ENCODE data around the gene PPIG.
A peak's percentile ranks its signal among the peaks of the same experiment; 100 is the strongest.
"Not testable (repeated sequence)": the region's sequence is repeated elsewhere in the genome, so short reads cannot be mapped to it uniquely, and the experiment has no call there.

The PPIG gene

GRCh38 chr2:169584005-169584877, at the start of gene PPIG:
Gene PPIG (plus strand): TSS chr2:169584351. CDS start chr2:169604042, 19,691 bp downstream.
- Histone ChIP-seq H3K4me3 (ENCODE audit: insufficient read length, low read depth) (peak within 1 kb of the TSS; percentile 96), H3K27me3 (ENCODE audit: insufficient read depth, insufficient read length) (no peaks in the 10 kb centered on the region)
- peak; percentile 87 for DNase-seq (ENCODE audit: low read depth, low spot score)

GRCh38 chr2:169539460-169539859, 44.7 kb upstream of the PPIG start:
- peaks cover 77% of the 10 kb centered on the region for H3K36me3 ChIP-seq (ENCODE audit: insufficient read depth, insufficient read length, low read length)
- H3K27me3 ChIP-seq (ENCODE audit: insufficient read depth, insufficient read length); DNase-seq (ENCODE audit: low read depth, low spot score): not testable (repeated sequence)

More at GRCh38 chr2:169584005-169584877, at the start of gene PPIG:
- TF ChIP-seq YY1 (IDR thresholded peaks at IDR 0.05; ENCODE audit: insufficient read depth, insufficient read length) (peak; percentile 81), ZNF274 (IDR thresholded peaks at IDR 0.05; ENCODE audit: low read depth, low read length) (no peak)
- Histone ChIP-seq H3K9ac (ENCODE audit: insufficient read length, low read depth) (peak within 1 kb of the TSS; percentile 93), H3K4me1 (ENCODE audit: insufficient read depth, insufficient read length) (no peaks in the 10 kb centered on the region), H3K36me3 (ENCODE audit: insufficient read depth, insufficient read length, low read length) (peaks cover 2% of the 10 kb centered on the region), H3K9me3 (ENCODE audit: insufficient read depth, low read length) (peaks cover 11% of the 10 kb centered on the region)

DNA sequence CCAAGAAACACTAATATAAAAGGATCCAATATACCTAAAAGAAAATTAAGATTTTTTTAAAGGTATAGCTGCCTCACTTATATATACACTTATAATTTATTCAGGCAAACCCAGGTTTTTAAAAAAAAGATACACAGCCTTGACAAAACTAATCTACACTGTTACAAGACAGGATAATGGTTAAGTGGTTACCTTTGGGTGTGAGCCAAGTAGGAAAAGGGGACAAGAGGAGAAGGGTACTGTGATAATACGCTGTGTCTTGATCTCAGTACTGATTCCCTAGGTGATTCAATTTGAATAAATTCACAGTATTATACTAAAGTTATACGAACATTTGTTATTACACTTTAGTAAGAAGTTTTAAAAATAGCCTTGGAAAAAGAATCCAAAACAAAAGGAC, 44.0 kb upstream of the PPIG start:
- H3K9ac ChIP-seq (ENCODE audit: insufficient read length, low read depth), result no peak overlapping the region
- no peak overlapping the region for H3K4me3 ChIP-seq (ENCODE audit: insufficient read length, low read depth)
- H3K4me1 ChIP-seq (ENCODE audit: insufficient read depth, insufficient read length), result no peaks in the 10 kb centered on the region
- H3K9me3 ChIP-seq (ENCODE audit: insufficient read depth, low read length), result no peaks in the 10 kb centered on the region
- H3K36me3 ChIP-seq (ENCODE audit: insufficient read depth, insufficient read length, low read length), result peaks cover 77% of the 10 kb centered on the region
- no peaks in the 10 kb centered on the region for H3K27me3 ChIP-seq (ENCODE audit: insufficient read depth, insufficient read length)
- no peak for DNase-seq (ENCODE audit: low read depth, low spot score)
- TF ChIP-seq YY1 (IDR thresholded peaks at IDR 0.05; ENCODE audit: insufficient read depth, insufficient read length) (no peak), SUZ12 (IDR thresholded peaks at IDR 0.05; ENCODE audit: extremely low read depth, insufficient read depth, insufficient read length) (no peak), ZNF274 (IDR thresholded peaks at IDR 0.05; ENCODE audit: low read depth, low read length) (no peak)

More at GRCh38 chr2:169539460-169539859, 44.7 kb upstream of the PPIG start:
- not testable (repeated sequence) for H3K9me3 ChIP-seq (ENCODE audit: insufficient read depth, low read length); H3K4me3 ChIP-seq (ENCODE audit: insufficient read length, low read depth); H3K4me1 ChIP-seq (ENCODE audit: insufficient read depth, insufficient read length); H3K9ac ChIP-seq (ENCODE audit: insufficient read length, low read depth)

DNA sequence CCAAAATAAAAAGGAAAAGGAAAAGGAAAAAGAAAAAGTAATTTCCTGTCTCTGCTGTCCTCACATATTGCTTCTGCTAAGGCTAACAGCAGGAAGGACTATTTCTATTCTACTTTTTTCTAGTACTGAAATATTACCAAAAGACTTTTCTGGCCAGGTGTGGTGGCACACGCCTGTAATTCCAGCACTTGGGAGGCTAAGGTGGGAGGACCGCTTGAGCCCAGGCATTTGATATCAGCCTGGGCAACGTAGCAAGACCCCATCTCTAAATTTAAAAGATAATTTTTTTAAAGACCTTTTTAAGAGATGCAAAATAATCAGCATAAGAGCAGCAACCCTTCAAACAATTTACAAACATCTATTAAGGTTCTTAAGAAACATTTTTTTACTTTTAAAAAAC, 41.7 kb upstream of the PPIG start:
- Histone ChIP-seq H3K9me3 (ENCODE audit: insufficient read depth, low read length) (no peaks in the 10 kb centered on the region), H3K4me3 (ENCODE audit: insufficient read length, low read depth) (no peak overlapping the region), H3K9ac (ENCODE audit: insufficient read length, low read depth) (no peak overlapping the region), H3K27me3 (ENCODE audit: insufficient read depth, insufficient read length) (no peaks in the 10 kb centered on the region), H3K4me1 (ENCODE audit: insufficient read depth, insufficient read length) (no peaks in the 10 kb centered on the region), H3K36me3 (ENCODE audit: insufficient read depth, insufficient read length, low read length) (peaks cover 88% of the 10 kb centered on the region)
- DNase-seq (ENCODE audit: low read depth, low spot score), result no peak
- TF ChIP-seq YY1 (IDR thresholded peaks at IDR 0.05; ENCODE audit: insufficient read depth, insufficient read length), result no peak
- no peak for TF ChIP-seq SUZ12 (IDR thresholded peaks at IDR 0.05; ENCODE audit: extremely low read depth, insufficient read depth, insufficient read length)
- TF ChIP-seq ZNF274 (IDR thresholded peaks at IDR 0.05; ENCODE audit: low read depth, low read length), result no peak

GRCh38 chr2:169546756-169547155, 37.4 kb upstream of the PPIG start:
- Histone ChIP-seq H3K4me1 (ENCODE audit: insufficient read depth, insufficient read length) (no peaks in the 10 kb centered on the region), H3K27me3 (ENCODE audit: insufficient read depth, insufficient read length) (no peaks in the 10 kb centered on the region), H3K9me3 (ENCODE audit: insufficient read depth, low read length) (no peaks in the 10 kb centered on the region), H3K4me3 (ENCODE audit: insufficient read length, low read depth) (no peak overlapping the region), H3K9ac (ENCODE audit: insufficient read length, low read depth) (no peak overlapping the region), H3K36me3 (ENCODE audit: insufficient read depth, insufficient read length, low read length) (peaks cover 70% of the 10 kb centered on the region)
- no peak for DNase-seq (ENCODE audit: low read depth, low spot score)
- TF ChIP-seq YY1 (IDR thresholded peaks at IDR 0.05; ENCODE audit: insufficient read depth, insufficient read length), result no peak
- no peak for TF ChIP-seq SUZ12 (IDR thresholded peaks at IDR 0.05; ENCODE audit: extremely low read depth, insufficient read depth, insufficient read length)
- TF ChIP-seq ZNF274 (IDR thresholded peaks at IDR 0.05; ENCODE audit: low read depth, low read length), result no peak

DNA sequence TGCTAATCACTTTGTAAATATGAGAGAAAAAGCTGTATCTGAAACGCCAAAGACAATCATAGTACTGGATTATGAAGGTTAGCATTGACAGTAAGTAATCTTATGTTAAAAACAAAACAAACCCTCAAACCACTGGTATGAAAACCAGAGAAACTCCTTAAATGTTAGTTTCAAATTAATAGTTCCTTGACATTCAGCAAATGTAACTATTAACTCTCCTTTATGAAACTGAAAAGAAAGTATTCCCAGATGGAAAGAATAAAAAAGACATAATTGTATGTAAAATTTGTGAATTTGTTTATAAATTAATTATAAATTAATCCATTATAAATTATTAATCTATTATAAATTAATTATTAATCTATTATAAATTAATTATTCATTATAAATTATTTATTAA, 22.8 kb upstream of the PPIG start:
- no peak overlapping the region for H3K9ac ChIP-seq (ENCODE audit: insufficient read length, low read depth)
- H3K36me3 ChIP-seq (ENCODE audit: insufficient read depth, insufficient read length, low read length), result peaks cover 47% of the 10 kb centered on the region
- H3K27me3 ChIP-seq (ENCODE audit: insufficient read depth, insufficient read length), result no peaks in the 10 kb centered on the region
- TF ChIP-seq SUZ12 (IDR thresholded peaks at IDR 0.05; ENCODE audit: extremely low read depth, insufficient read depth, insufficient read length), result no peak
- no peak for TF ChIP-seq ZNF274 (IDR thresholded peaks at IDR 0.05; ENCODE audit: low read depth, low read length)
- no peak for TF ChIP-seq YY1 (IDR thresholded peaks at IDR 0.05; ENCODE audit: insufficient read depth, insufficient read length)
- H3K9me3 ChIP-seq (ENCODE audit: insufficient read depth, low read length), result no peaks in the 10 kb centered on the region; the same call in 1 of the 2 replicates
- H3K4me1 ChIP-seq (ENCODE audit: insufficient read depth, insufficient read length), result no peaks in the 10 kb centered on the region
- no peak overlapping the region for H3K4me3 ChIP-seq (ENCODE audit: insufficient read length, low read depth)
- DNase-seq (ENCODE audit: low read depth, low spot score), result no peak

GRCh38 chr2:169562084-169562483, 22.1 kb upstream of the PPIG start:
- not testable (repeated sequence) for H3K9me3 ChIP-seq (ENCODE audit: insufficient read depth, low read length); H3K4me3 ChIP-seq (ENCODE audit: insufficient read length, low read depth); H3K4me1 ChIP-seq (ENCODE audit: insufficient read depth, insufficient read length); DNase-seq (ENCODE audit: low read depth, low spot score); H3K9ac ChIP-seq (ENCODE audit: insufficient read length, low read depth); H3K27me3 ChIP-seq (ENCODE audit: insufficient read depth, insufficient read length)
- peaks cover 47% of the 10 kb centered on the region for H3K36me3 ChIP-seq (ENCODE audit: insufficient read depth, insufficient read length, low read length)

Data from NT2/D1 (cell line).